CD4-positive, alpha-beta memory T cell (primary cell): ENCODE data around the gene TFF3. TPM values are rescaled to one million over a fixed set of nuclear protein-coding genes. Genes with fewer than 3 reads are reported as not detected.

ENCODE experiments used
- CTCF ChIA-PET: fragments of 350-600 bp; sonication (Branson Sonifier 250); formaldehyde crosslinking; loops from one replicate; lab custom pipeline; 2021; ENCODE audit warnings: inconsistent platforms; ENCODE audit not compliant: partially characterized antibody; lab: Charles Lee
- POLR2A ChIA-PET: fragments of 350-600 bp; sonication (Branson Sonifier 250); formaldehyde crosslinking; loops from one replicate; lab custom pipeline; 2021; ENCODE audit not compliant: partially characterized antibody; lab: Charles Lee
- DNase-seq, 5 donors: peaks; one replicate each; pipeline versions ENCODE4 v3.0.0 to v3.0.0-alpha.2; 2020 to 2022; ENCODE audit warnings: mixed read lengths in 1 of 5
- H3K27ac ChIP-seq: one replicate; pipeline ENCODE4 v1.7.0; 2013; ENCODE audit warnings: low read depth, low read length
- H3K27me3 ChIP-seq: 2 replicates; pipeline ENCODE4 v1.7.0; 2013; ENCODE audit warnings: mild to moderate bottlenecking, low read length, moderate library complexity; ENCODE audit not compliant: insufficient read depth
- H3K36me3 ChIP-seq: 2 replicates; pipeline ENCODE4 v1.7.0; 2013; ENCODE audit warnings: mild to moderate bottlenecking, low read length, moderate library complexity; ENCODE audit not compliant: insufficient read depth
- H3K4me1 ChIP-seq: 2 replicates; pipeline ENCODE4 v1.7.0; 2013; ENCODE audit warnings: mild to moderate bottlenecking, low read length, moderate library complexity; ENCODE audit not compliant: insufficient read depth
- H3K4me3 ChIP-seq, 2 donors: one replicate each; pipeline ENCODE4 v1.7.0; 2013; ENCODE audit warnings: low read length in 2 of 2, mild to moderate bottlenecking in 1 of 2
- H3K9me3 ChIP-seq, 2 donors: one replicate each; pipeline ENCODE4 v1.7.0; 2013; ENCODE audit warnings: low read length in 2 of 2, control low read depth in 1 of 2; ENCODE audit not compliant: control insufficient read depth in 1 of 2
- H3K27ac Mint-ChIP-seq, 7 donors: one replicate each; pipeline ENCODE4 v1.8.0; 2020 to 2021; ENCODE audit warnings: mixed read lengths in 7 of 7, mild to moderate bottlenecking in 6 of 7, inconsistent platforms in 3 of 7, moderate library complexity in 3 of 7
- H3K27me3 Mint-ChIP-seq, 2 donors: one replicate each; pipeline ENCODE4 v1.8.0; 2020 to 2021; ENCODE audit warnings: mixed read lengths in 2 of 2
- H3K36me3 Mint-ChIP-seq, 2 donors: one replicate each; pipeline ENCODE4 v1.8.0; 2020 to 2021; ENCODE audit warnings: mixed read lengths in 2 of 2, inconsistent platforms in 1 of 2, mild to moderate bottlenecking in 1 of 2
- H3K4me1 Mint-ChIP-seq, 4 donors: one replicate each; pipeline ENCODE4 v1.8.0; 2020 to 2021; ENCODE audit warnings: mixed read lengths in 4 of 4, mild to moderate bottlenecking in 1 of 4
- H3K4me3 Mint-ChIP-seq, 8 donors: one replicate each; pipeline ENCODE4 v1.8.0; 2020 to 2021; ENCODE audit warnings: mixed read lengths in 8 of 8, mild to moderate bottlenecking in 7 of 8, moderate library complexity in 6 of 8, inconsistent platforms in 3 of 8
- H3K9me3 Mint-ChIP-seq, 8 donors: one replicate each; pipeline ENCODE4 v1.8.0; 2020 to 2021; ENCODE audit warnings: mixed read lengths in 8 of 8, mild to moderate bottlenecking in 5 of 8, inconsistent platforms in 3 of 8, moderate library complexity in 1 of 8
- intact Hi-C: fragments of 100-400 bp; cut with micrococcal nuclease; formaldehyde crosslinking; loops from one replicate; pipeline ENCODE4 v1.15.1; 2023
- polyA plus RNA-seq, 2 donors: library from polyadenylated mRNA; unstranded; fragments of 300-500 nt; fragmentation: Illumina TruSeq; gene quantifications; one replicate each; pipeline ENCODE4 v1.2.3, GENCODE V29; 2021
- total RNA-seq, 2 experiments: library from RNA; stranded (reverse); gene quantifications; one replicate each; pipeline ENCODE4 v1.2.3, GENCODE V29; 2021

TFF3 gene
- total and polyA plus RNA-seq, 4 experiments from 2014 or later, result not detected

DNA sequence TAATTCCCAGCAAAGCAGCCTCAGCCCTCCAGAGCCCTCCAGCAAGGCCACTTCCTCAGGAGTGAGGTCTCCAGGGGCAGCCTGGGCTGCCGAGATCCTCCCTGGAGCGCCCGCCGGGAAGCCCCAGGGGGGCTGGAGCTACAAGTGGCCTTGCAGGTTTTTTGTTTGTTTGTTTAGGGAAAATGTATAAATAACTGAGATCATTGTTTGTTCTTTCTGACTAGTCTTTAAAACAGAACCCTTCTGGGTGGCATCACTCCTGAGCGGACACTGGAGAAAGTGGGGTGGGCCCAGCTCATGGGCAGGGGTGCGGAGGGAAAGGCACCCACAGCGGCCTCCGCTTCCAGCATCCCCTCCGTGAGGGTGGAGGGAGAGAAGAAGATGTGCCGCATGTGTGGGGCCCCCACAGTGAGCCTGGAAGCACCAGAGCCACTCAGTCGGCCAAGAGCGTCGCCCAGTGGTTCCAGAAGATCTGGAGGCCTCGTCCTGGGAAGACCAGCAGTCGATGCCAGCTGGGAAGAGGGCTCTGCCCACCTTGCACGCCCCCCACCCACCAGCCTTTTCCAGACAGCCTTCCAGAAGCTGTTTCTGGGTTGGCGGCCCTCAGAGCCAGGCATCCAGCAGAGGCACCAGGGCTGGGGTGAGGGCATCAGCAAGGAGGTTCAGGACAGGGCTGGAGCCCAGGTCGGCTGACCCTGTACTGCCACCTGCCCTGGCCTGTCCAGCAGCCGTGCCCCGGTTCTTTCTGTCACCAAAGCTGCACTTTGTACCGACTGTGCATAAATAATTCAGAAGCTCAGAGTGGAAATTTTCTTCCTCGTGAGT is 34.6 kb downstream of the TFF3 start:
- no peak overlapping the region for H3K4me3 Mint-ChIP-seq
- no peak overlapping the region for H3K4me3 ChIP-seq
- no peaks in the 10 kb centered on the region for H3K9me3 Mint-ChIP-seq
- POLR2A ChIA-PET, result no interaction called here
- no peak for DNase-seq
- no peaks in the 10 kb centered on the region for H3K27me3 ChIP-seq
- no peaks in the 10 kb centered on the region for H3K4me1 ChIP-seq
- peak overlapping the region in 1 of 7 donors; percentile 47 for H3K27ac Mint-ChIP-seq
- intact Hi-C loops, result no loop called here
- peaks cover 32% of the 10 kb centered on the region for H3K36me3 ChIP-seq
- peaks cover 28 to 65% of the 10 kb centered on the region in 2 donors for H3K36me3 Mint-ChIP-seq
- no peak overlapping the region for H3K27ac ChIP-seq
- H3K27me3 Mint-ChIP-seq, result no peaks in the 10 kb centered on the region
- H3K9me3 ChIP-seq, result no peaks in the 10 kb centered on the region
- CTCF ChIA-PET, result interaction anchor here (1.9 kb wide), 1 partner anchor 22 kb away, joined by 5 read pairs; no protein-coding TSS in a partner anchor
- H3K4me1 Mint-ChIP-seq, result no peaks in the 10 kb centered on the region

DNA sequence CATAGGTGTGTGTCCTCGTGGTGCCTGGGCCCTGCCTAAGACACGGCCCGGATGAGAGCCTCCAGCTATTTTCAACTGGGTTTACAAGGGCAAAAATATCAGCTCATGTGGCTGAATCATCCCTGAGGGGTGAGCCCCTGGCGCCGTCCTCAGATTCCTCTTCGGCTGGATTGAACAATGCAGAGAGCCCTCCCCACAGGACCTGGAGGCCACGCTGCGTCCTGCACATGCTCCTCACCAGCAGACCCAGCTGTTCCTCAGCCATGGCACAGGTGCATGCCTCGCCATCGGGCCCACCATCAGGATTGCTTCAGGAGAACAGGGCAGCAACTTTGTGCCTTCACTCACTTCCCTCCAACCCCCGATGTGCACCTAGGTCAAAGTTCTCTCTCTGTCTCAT is 35.3 kb downstream of the TFF3 start:
- no peaks in the 10 kb centered on the region for H3K4me1 Mint-ChIP-seq
- no peak overlapping the region for H3K27ac Mint-ChIP-seq
- Histone ChIP-seq H3K9me3 (no peaks in the 10 kb centered on the region), H3K27ac (no peak overlapping the region), H3K4me1 (no peaks in the 10 kb centered on the region), H3K27me3 (no peaks in the 10 kb centered on the region), H3K36me3 (peaks cover 39% of the 10 kb centered on the region), H3K4me3 (no peak overlapping the region)
- intact Hi-C loops, result no loop called here
- H3K4me3 Mint-ChIP-seq, result no peak overlapping the region
- POLR2A ChIA-PET, result no interaction called here
- DNase-seq, result no peak
- H3K9me3 Mint-ChIP-seq, result no peaks in the 10 kb centered on the region
- CTCF ChIA-PET, result interaction anchor here (1.9 kb wide), 1 partner anchor 21 kb away, joined by 5 read pairs; no protein-coding TSS in a partner anchor
- peaks cover 24 to 64% of the 10 kb centered on the region in 2 donors for H3K36me3 Mint-ChIP-seq
- no peaks in the 10 kb centered on the region for H3K27me3 Mint-ChIP-seq

DNA sequence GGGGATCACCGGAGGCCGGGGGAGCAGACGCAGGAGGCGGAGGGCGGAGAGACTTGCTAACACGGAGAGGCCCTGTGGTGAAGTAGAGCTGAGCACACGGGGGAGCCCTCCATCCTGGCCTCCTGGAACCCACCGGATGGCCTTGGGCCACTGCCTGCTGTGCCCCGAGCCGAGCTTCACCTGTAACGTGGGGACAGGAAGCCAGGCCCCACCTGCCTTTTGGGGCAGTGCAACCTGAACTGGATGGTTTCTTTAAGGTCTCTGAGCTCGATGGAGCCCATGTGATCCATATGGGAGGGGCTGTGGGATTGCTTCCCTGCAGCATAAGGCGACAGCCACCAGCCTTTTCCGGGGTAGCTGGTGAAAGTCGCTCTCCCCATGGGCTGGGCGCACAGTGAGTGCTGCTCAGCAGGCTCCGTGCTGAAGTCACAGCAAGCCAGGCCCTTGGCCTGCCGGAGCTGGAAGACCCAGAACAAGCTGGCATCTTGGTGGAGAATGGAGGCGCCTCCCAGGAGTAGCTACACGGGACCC is 35.8 kb downstream of the TFF3 start:
- H3K27me3 Mint-ChIP-seq, result no peaks in the 10 kb centered on the region
- Histone ChIP-seq H3K27ac (no peak overlapping the region), H3K36me3 (peaks cover 40% of the 10 kb centered on the region), H3K4me3 (no peak overlapping the region), H3K9me3 (no peaks in the 10 kb centered on the region), H3K27me3 (no peaks in the 10 kb centered on the region), H3K4me1 (no peaks in the 10 kb centered on the region)
- peaks cover 24 to 62% of the 10 kb centered on the region in 2 donors for H3K36me3 Mint-ChIP-seq
- no peak for DNase-seq
- no peak overlapping the region for H3K27ac Mint-ChIP-seq
- no peak overlapping the region for H3K4me3 Mint-ChIP-seq
- CTCF ChIA-PET, result interaction anchor here (1.9 kb wide), 1 partner anchor 20 kb away, joined by 5 read pairs; no protein-coding TSS in a partner anchor
- H3K9me3 Mint-ChIP-seq, result no peaks in the 10 kb centered on the region
- intact Hi-C loops, result no loop called here
- no peaks in the 10 kb centered on the region for H3K4me1 Mint-ChIP-seq
- POLR2A ChIA-PET, result no interaction called here

GRCh38 chr21:42278451-42279149 is 36.6 kb downstream of the TFF3 start:
- no peaks in the 10 kb centered on the region for H3K4me1 ChIP-seq
- Mint-ChIP-seq H3K27ac (peak overlapping the region in 3 of 7 donors; percentile 12 to 69 (median 30)), H3K4me1 (no peaks in the 10 kb centered on the region), H3K27me3 (no peaks in the 10 kb centered on the region), H3K36me3 (peaks cover 24 to 66% of the 10 kb centered on the region in 2 donors), H3K9me3 (no peaks in the 10 kb centered on the region), H3K4me3 (no peak overlapping the region)
- H3K27ac ChIP-seq, result no peak overlapping the region
- intact Hi-C loops, result no loop called here
- H3K36me3 ChIP-seq, result peaks cover 45% of the 10 kb centered on the region
- ChIA-PET CTCF (interaction anchor here (1.9 kb wide), 1 partner anchor 20 kb away, joined by 5 read pairs; no protein-coding TSS in a partner anchor), POLR2A (no interaction called here)
- H3K9me3 ChIP-seq, result no peaks in the 10 kb centered on the region
- no peak overlapping the region for H3K4me3 ChIP-seq
- peak in 1 of 5 donors; percentile 10 for DNase-seq
- H3K27me3 ChIP-seq, result no peaks in the 10 kb centered on the region

- Histone ChIP-seq H3K9me3 (no peaks in the 10 kb centered on the region), H3K4me1 (no peaks in the 10 kb centered on the region), H3K27ac (no peak overlapping the region), H3K36me3 (peaks cover 51% of the 10 kb centered on the region), H3K27me3 (no peaks in the 10 kb centered on the region), H3K4me3 (no peak overlapping the region)
- Mint-ChIP-seq H3K27me3 (no peaks in the 10 kb centered on the region), H3K27ac (peak overlapping the region in 1 of 7 donors; percentile 69), H3K36me3 (peaks cover 19 to 60% of the 10 kb centered on the region in 2 donors), H3K4me3 (no peak overlapping the region), H3K4me1 (no peaks in the 10 kb centered on the region), H3K9me3 (no peaks in the 10 kb centered on the region)
- ChIA-PET POLR2A (no interaction called here), CTCF (no interaction called here)
- peak in 1 of 5 donors; percentile 9 for DNase-seq
- intact Hi-C loops, result no loop called here
Observed at GRCh38 chr21:42277593-42277992, 37.6 kb downstream of the TFF3 start.

DNA sequence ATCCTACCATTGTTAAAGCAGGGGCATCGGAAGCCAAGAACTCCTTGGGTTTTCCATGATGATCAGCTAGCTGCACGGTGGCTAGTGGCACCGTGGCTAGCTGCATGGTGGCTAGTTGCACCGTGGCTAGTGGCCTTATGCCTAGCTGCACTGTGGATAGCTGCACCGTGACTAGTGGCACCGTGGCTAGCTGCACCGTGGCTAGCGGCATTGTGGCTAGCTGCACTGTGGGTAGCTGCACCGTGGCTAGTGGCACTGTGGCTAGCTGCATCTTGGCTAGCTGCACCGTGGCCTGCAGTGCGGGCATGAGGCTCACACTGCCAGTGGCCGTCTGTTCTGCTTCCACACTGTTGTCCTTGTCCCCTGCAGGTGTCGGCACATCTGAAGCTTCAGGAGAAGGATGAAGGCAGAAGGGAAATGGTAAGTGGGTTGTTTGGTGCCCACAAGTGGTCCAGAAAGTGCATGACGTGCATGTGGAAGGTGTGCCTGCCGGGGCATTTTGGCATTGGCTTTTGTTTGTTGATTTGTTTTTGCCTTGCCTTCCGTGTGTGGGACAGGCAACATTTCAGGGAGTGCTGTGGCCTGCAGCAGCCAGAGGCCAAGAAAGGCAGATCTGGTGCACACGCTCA is 38.6 kb downstream of the TFF3 start:
- Histone ChIP-seq H3K9me3 (no peaks in the 10 kb centered on the region), H3K27ac (no peak overlapping the region), H3K27me3 (no peaks in the 10 kb centered on the region), H3K36me3 (peaks cover 48% of the 10 kb centered on the region), H3K4me1 (no peaks in the 10 kb centered on the region), H3K4me3 (no peak overlapping the region)
- no peaks in the 10 kb centered on the region for H3K9me3 Mint-ChIP-seq
- H3K36me3 Mint-ChIP-seq, result peaks cover 17 to 55% of the 10 kb centered on the region in 2 donors
- CTCF ChIA-PET, result interaction anchor here (1.6 kb wide), 1 partner anchor 17 kb away, joined by 5 read pairs; no protein-coding TSS in a partner anchor
- no peaks in the 10 kb centered on the region for H3K27me3 Mint-ChIP-seq
- intact Hi-C loops, result no loop called here
- no peaks in the 10 kb centered on the region for H3K4me1 Mint-ChIP-seq
- no peak for DNase-seq
- H3K27ac Mint-ChIP-seq, result peak overlapping the region in 2 of 7 donors; percentile 37 to 69
- POLR2A ChIA-PET, result interaction anchor here (1.1 kb wide), 1 partner anchor 44 kb away, joined by 3 read pairs; no protein-coding TSS in a partner anchor
- H3K4me3 Mint-ChIP-seq, result no peak overlapping the region
